ENCODE measurements around the gene ZNF418.

GRCh38 chr19:57888107-57888559, 47.1 kb downstream of the ZNF418 start:
- no peak for TF ChIP-seq CTCF (IDR thresholded peaks at IDR 0.05)
- no peak for TF ChIP-seq POLR2A (IDR thresholded peaks at IDR 0.05)

Data from body of pancreas (tissue), 4 donors.